ENCODE measurements around the gene SIN3B.

DNA sequence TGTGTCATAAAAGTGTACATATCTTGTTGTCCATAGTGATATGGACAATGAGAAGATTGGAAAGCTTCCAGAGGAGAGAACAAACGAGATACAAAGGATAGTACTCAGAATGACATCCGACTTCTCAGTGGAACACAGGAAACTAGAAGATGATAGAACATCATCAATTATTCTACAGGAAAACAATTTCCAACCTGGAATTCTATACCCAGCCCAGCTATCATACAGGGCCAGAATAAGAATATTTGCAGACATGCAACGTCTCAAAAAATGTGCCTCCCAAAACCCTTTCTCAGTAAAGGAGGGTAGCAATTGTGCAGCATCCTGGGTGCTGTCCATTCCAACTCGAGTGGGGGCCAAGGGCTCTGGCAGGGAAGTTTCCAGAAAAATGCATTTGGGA lies 83.6 kb downstream of the SIN3B start:
- TF ChIP-seq BHLHE40 (IDR thresholded peaks at IDR 0.05; ENCODE audit: borderline replicate concordance), result no peak
- no peak for TF ChIP-seq CTBP1 (IDR thresholded peaks at IDR 0.05; ENCODE audit: borderline replicate concordance)
